Measurements from ENCODE around the gene GPR39.

Gene GPR39

GRCh38 chr2:132573444-132574007 is 156.9 kb downstream of the GPR39 start:
- DNase-seq = no peak

GRCh38 chr2:132577686-132578085 is 161.1 kb downstream of the GPR39 start:
- DNase-seq = no peak

DNA sequence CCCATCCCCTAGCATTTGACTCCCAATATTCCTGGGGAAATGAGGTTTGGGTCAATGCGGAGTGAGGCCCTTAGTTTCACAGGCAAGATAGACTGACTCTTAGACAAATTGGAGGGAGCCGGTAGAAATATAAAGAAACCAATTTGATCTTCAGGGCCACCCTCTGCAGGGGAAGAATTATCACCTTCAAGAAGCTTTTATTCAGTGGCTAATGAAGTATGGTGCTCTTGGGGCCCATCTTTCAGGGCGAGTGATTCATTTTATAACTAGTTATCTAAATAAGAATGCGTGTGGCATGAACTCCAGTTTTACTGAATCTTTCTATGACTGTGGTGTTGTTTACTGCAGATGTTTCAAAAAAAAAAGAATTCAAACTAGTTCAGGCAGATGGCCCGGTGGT is 165.0 kb downstream of the GPR39 start:
- DNase-seq = no peak

DNA sequence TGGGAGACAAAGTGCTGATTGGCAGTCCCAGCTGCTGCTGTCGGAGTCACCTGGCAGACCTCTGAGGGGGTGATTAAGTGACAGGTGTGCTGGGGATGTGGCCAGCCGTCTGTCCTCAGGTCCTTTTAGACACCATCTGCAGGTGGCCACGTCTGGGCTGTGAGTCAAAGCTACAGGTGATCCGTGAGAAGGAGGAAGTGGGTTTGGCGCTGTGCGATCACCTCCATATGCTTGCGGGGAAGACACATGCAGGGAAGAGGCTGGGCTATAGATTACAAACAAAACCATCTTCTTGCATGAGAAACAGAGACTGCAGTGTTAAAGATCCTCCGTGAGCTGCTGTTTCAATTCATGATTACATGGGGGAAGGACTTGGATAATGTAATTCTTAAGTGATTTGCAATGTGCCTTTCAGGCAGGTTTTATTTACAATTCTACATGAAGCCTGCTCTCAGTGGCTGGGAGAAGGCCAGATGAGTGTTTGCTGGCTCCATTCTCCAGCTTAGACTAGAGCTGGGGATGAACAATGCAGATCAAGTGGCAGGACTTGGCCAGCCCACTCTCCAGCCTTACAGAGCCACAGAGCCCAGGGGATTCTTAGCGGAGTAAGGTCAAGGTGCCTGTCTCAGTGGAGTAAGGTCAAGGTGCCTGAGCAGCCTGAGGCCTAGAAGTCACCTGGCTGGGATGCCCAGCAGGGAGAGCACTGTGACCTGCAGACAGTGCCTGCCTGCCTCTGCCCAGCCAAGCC is 165.6 kb downstream of the GPR39 start:
- no peak for DNase-seq

DNA sequence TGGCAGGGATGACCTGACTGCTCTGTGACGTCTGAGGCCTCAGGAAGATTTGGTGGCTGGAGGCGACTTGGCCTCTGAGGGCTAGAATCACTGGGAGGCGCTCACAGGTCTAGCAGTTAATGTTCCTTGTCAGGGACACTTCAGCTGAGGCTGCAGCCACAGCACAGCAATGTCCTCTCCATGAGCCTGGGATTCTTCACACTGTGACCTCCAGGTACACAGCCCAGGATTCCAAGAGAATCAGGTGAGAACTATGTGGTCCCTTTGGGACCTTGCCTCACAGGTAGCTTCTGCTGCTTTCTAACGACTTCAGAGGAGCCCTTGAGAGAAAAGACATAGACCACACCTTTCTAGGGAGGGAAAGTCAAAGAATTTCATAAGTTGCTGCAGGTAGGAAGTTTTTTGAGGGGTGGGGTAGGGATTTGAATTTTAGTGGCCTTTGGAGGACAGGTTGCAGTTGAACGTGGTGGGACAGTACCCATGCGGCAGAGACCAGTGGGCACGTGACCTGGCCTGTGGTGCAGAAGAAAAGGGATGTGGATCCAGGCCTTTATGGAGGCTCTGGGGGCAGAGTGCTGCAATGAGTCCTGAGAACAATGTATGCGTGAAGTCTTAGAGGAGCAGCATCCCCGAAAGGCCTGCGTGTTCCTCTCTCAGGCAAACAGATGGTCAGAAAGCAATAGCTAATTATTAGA is 167.2 kb downstream of the GPR39 start:
- no peak for DNase-seq

GRCh38 chr2:132584976-132585817 is 168.6 kb downstream of the GPR39 start:
- DNase-seq = no peak

DNA sequence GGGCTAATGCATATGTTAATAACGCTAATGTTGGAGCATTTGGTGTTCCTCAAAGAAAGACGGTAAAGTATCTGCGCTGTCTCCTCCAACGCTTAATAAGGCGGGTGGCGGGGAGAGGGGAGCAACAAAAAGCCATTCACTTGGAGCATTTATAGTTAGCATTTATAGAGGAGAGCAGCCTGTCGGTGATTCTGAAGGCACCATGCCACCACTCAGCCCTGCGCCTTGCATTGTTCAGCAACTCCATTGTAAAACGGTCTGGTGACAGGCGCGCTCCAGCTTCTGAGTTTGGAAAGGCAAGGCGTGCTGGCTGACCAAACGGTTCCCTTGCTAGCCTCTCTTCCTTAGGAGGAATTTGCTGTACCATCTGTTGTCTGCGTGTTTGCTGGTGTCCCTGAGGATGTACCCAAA is 169.5 kb downstream of the GPR39 start:
- DNase-seq = no peak

GRCh38 chr2:132586835-132587234 is 170.2 kb downstream of the GPR39 start:
- DNase-seq = no peak

DNA sequence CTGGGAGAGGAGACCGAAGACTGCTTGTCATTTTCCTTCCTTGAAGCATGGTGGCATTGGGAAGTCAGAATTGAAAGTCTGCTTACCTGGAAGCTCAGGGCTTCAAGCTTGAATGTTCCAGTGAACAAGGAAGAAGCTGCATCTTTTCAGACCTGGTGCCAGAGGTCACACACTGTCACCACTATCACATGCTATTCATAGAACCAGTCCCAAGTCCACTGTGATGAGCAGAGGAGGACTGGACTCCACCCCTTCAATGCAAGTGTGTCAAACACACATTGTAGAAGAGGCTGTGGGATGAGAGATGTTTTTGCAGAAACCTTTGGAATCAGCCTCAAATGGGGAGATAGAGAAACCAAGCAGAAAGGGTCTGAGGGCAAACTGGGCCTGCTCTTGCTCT is 172.0 kb downstream of the GPR39 start:
- no peak for DNase-seq

GRCh38 chr2:132589111-132589830 is 172.7 kb downstream of the GPR39 start:
- no peak for DNase-seq

DNA sequence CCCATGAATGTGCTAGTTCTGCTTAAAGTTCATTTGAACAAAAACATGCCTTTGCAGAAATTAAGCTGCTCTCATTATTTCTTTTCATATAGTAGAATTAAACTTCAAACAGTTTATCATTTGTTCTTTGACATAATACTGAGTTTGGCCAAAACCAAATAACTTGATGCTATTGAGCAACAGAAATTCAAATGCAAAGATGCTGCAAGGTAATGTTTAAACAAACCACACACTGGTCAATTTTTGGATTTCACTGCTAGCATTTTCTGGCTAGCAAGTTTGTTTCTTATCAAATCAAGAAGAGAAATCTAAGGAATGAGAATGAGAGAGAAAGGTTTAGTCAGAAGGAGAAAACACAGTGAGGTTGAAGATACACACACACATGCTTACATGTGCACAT is 173.4 kb downstream of the GPR39 start:
- no peak for DNase-seq

GRCh38 chr2:132593171-132593570 is 176.6 kb downstream of the GPR39 start:
- DNase-seq = no peak

DNA sequence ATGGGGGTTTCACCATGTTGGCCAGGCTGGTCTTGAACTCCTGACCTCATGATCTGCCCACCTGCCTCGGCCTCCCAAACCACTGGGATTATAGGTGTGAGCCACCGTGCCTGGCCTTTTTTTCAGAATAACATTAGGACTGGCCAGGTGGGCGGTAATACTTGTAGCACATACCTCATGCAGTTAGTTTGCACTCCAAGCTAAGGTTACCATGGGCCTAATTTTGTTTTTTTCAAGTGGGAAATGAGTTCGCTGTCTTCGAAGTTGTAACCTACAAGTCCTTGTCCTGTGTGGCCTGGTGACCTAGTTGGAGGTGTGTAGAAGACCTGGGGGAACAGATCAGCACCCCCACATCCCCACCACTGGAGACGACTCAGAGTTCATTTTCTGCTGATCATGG is 178.6 kb downstream of the GPR39 start:
- no peak for DNase-seq

- no peak for DNase-seq
Measured at GRCh38 chr2:132595693-132596092, 179.1 kb downstream of the GPR39 start.

- no peak for DNase-seq
Measured at GRCh38 chr2:132597166-132597565, 180.6 kb downstream of the GPR39 start.

GRCh38 chr2:132597831-132598230 is 181.2 kb downstream of the GPR39 start:
- DNase-seq = no peak

DNA sequence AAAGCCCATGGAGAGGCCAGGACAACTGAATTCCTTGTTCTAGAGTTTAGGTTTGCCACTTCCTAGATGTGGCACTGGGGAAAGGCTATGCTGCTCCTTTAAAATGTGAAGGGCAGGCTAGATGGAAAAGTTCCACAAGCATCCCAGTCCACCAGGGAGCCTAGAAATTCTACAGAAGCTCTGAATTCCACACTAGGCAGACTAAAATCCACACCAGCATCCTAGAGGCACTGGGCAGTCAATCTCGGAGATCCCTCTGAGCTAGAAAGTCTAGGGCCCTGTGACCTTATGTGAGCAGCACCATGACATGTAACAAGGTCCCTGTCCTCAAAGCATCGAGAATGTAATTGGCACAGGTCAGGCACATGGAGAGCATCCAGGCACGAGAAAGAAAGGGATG is 181.9 kb downstream of the GPR39 start:
- no peak for DNase-seq

DNA sequence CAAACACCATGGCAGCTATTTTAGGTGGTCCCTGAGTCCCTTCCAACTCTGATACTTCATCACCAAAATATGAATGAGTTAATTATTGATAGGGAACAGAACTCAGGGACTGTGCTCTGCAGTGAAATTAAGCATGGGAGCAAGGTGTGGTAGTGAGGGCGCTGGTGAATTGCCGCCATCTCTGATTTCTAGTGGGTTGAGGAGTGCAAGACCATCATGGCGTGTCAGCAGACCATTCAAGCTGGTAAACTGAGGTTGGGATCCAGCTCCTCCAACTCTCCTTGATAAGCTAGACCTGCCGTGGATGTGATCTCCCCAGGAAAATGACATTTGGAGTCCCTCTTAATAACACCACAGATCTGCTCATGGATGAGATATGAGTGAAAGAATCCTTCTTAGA is 183.0 kb downstream of the GPR39 start:
- no peak for DNase-seq

GRCh38 chr2:132604561-132604960 is 188.0 kb downstream of the GPR39 start:
- DNase-seq = no peak

- DNase-seq = no peak
Measured at GRCh38 chr2:132605236-132606180, 188.9 kb downstream of the GPR39 start.

DNA sequence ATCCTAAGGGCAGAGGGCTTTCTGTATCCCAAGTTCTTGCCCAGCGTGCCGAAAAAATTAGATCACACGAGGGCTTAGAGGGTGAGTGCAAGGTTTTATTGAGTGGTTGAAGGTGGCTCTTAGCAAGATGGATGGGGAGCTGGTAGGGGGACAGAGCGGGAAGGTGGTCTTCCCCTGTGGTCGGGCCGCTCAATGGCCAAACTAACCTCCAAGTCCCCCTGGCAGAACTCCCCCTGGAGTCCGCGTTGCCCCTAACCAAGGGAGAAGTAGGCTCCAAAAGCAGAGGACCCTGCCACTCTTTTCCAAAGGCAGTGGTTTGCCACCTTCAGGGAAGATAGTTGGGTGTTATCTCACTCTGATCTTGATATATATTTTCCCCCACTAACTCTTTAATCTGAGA is 190.0 kb downstream of the GPR39 start:
- no peak for DNase-seq
